ENCODE data around the gene VPS35L.
"Not testable (repeated sequence)": the region's sequence is repeated elsewhere in the genome, so short reads cannot be mapped to it uniquely, and the experiment has no call there.

VPS35L gene

DNA sequence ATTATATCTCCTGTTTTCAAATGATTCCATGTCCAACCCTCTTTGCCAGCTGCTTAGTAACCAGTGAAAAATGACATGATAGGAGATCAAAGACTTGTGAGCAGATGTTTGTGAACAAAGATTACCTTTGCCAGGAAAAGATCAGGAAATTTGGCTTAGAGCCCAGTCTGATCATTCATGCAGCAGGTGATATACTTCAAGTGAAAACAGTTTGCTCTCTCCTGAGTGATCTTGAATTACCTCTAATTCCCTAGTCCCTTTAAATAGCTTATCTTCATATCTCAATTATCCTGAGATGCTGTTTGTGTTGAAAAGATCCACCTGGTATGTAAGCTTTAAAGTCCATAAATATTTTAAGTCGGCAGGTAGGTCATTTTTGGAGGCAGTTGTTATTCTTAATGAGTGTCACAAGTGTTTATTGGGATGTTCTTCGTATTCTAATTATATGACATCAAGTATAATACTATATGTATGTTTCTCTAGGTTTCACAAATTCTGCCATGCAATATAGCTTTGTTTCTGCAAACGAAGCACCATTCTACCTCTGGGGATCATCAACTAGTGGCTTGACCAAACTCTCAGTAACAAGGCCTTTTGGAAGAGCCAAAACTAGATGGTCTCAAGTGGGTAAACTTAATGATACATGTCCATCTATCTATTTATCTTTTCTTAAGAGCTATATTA, 13.2 kb upstream of the VPS35L start:
- no peak for DNase-seq

- not testable (repeated sequence) for DNase-seq
Observed at GRCh38 chr16:19543278-19543996, 12.1 kb upstream of the VPS35L start.

DNA sequence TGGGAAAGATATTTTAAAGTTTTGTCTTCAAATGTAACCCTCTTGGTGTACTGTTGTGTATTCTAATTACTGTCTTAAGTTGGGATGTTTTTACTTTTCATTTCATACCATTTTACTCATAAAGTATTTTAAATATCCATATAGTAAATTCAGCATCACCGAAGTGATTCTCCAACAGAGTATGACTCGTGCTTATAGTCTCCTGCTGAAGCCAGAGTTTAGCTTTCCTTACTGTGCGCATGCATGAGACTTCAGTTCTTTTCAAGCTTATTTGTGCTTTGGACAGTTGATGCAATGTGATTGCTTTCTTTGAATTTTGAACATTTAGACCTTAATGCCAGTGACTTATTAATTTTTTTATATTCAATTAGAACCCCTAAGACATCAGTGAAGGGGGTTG, 7.4 kb upstream of the VPS35L start:
- DNase-seq: no peak

DNA sequence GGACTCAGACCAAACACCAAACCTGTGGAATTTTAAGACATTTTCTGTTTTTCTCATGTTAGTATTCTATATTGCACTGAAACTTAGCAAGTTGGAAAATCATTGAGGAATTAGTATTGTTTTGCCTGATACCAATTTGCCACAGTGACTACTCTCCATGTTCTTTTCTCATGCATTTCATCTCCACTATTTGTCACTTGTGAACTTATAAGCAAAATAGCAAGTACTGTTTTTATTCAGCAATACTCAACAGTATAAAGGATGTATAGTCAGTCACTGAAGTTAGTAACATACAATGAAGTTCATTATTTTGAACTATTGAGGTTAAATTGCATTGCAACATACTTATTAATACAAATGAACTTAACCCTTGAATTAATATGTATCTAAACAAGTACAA, 5.8 kb upstream of the VPS35L start:
- no peak for DNase-seq

GRCh38 chr16:19555938-19556771, 652 bp downstream of the VPS35L start:
- peak; percentile 41 for DNase-seq

GRCh38 chr16:19559242-19559910, 3.9 kb downstream of the VPS35L start:
- DNase-seq: peak; percentile 28

DNA sequence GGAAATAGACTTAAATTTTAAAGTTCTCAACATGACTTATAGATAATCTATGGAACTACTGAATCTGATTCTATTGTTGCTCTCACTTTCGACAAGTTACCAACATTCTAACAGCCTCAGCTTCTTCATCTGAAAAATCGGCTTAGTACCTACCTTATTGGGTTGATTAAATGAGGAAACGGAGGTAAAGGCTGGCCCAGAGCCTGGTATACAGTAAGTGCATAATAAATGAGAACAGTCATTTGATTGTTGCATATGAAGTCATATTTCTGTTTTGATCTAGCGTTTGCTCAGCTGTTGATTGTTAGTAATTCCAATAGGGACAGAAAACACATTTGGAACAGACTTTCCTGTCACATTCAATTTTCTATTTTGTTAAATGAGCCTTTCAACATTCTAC, 4.6 kb downstream of the VPS35L start:
- no peak for DNase-seq

GRCh38 chr16:19563377-19563776, 7.9 kb downstream of the VPS35L start:
- DNase-seq: no peak

GRCh38 chr16:19566362-19566761, 10.9 kb downstream of the VPS35L start:
- no peak for DNase-seq

DNA sequence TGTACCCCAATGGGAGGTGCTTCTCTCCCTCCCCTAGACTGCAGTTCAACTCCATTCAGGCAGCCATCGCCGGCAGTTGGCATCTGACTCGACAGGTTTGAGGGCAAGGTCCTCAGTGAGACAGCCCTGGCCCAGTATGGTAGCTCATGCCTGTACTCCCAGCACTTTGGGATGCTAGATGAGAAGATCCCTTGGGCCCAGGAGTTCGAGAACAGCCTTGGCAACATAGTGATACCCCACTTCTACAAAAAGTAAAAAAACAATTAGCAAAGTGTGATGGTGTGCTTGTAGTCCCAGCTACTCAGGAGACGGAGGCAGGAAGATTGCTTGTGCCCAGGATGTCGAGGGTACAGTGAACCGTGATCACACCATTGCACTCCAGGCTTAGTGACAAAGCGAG, 12.1 kb downstream of the VPS35L start:
- no peak for DNase-seq

DNA sequence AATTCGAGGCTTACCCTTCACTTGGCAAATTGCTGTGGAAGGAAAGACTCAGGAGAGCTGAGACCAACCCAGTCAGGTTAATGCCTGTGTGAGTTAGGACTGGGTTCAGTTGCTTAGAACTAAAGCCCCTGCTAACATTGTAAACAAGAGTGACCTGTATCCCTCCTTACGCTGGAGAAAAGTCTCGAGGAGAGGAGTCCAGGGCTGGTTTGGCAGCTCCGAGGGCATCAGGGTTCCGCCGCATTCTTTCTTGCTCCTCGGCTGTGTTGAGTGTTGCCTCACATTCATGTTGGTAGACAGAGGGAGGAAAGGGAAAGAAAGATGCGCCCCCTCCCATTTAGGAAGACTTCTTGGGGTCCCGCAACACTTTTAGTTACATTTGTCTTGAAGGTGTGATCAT, 18.5 kb downstream of the VPS35L start:
- DNase-seq: no peak

DNA sequence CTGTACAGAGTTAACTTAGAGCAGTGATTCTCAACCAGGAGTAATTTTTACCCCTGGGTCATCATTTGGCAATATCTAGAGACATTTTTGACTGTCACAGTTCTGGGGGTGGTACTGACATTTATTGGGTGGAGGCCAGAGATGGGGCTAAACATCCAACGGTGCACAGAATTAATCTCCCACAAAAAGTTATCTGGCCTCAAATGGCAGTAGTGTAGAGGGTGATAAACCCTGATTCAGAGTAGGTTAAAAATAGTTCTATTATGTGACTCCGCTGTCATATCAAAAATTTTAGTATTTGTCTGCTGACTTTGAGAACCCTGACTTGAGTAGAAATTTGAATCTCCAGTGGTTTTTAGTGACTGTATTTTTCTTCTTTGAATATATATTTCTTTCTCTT, 19.1 kb downstream of the VPS35L start:
- no peak for DNase-seq

GRCh38 chr16:19578378-19578971, 23.0 kb downstream of the VPS35L start:
- DNase-seq: no peak

GRCh38 chr16:19582050-19582831, 26.7 kb downstream of the VPS35L start:
- no peak for DNase-seq

- peak; percentile 23 for DNase-seq
Observed at GRCh38 chr16:19583665-19584300, 28.3 kb downstream of the VPS35L start.

- DNase-seq: no peak
Observed at GRCh38 chr16:19588661-19589060, 33.2 kb downstream of the VPS35L start.

GRCh38 chr16:19589106-19589505, 33.6 kb downstream of the VPS35L start:
- no peak for DNase-seq

GRCh38 chr16:19589771-19590302, 34.3 kb downstream of the VPS35L start:
- DNase-seq: no peak

- DNase-seq: peak; percentile 80
Observed at GRCh38 chr16:19595043-19595767, 39.7 kb downstream of the VPS35L start.

DNA sequence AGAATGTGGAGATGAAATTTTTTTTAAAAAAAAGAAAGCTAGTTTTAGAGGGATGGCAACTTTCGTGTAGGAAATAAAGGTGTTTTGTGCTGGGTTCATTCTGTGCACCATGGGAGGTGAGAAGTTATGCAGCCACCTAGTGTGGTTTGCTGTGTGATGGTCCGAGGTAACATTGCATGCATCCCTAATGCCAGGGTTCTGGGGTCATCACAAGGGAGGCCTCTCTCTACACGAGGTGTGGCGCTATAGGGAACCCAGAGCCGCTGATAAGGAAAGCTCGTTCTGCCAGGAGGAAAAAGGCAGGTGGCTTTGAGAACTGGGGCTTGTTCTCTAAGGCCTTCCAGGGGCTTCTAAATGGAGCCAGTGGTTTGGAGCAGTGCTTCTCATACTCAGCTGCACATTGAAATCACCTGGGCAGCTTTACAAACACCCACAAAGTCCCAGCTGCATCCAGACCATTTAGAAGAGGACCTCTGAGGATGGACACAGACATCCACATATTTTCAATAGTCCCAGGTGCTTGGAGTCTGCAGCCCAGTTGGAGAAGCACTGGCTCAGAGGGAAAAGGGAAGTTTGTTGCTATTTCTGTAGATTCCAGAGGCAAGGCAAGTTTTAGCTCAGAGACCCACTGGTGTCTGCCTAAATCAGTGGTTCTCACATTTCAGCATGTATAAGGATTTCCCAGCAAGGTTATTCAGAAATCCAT, 43.5 kb downstream of the VPS35L start:
- DNase-seq: no peak
